Hepatocyte (in vitro differentiated cells): ENCODE measurements around the gene SOX6. TPM values are rescaled to one million over a fixed set of nuclear protein-coding genes. Genes with fewer than 3 reads are reported as not detected.

Source experiments
- DNase-seq: peaks from one replicate; pipeline ENCODE4 v3.0.0-alpha.2; 2016; ENCODE audit warnings: low spot score
- H2AFZ ChIP-seq: fragments of 200-600 bp; sonication (generic); 2 replicates; pipeline ENCODE4 v1.6.0; 2016; ENCODE audit warnings: antibody characterized with exemption, mild to moderate bottlenecking
- H3K27ac ChIP-seq: fragments of 200-600 bp; sonication (generic); 2 replicates; pipeline ENCODE4 v1.5.1; 2016; ENCODE audit warnings: mild to moderate bottlenecking
- H3K27me3 ChIP-seq: fragments of 200-600 bp; sonication (generic); 2 replicates; pipeline ENCODE4 v1.6.1; 2016
- H3K36me3 ChIP-seq: fragments of 200-600 bp; sonication (generic); replicated peaks from 2 replicates; pipeline ENCODE4 v1.5.1; 2016; ENCODE audit warnings: low read depth; ENCODE audit not compliant: insufficient read depth
- H3K4me1 ChIP-seq: fragments of 200-600 bp; sonication (generic); 2 replicates; pipeline ENCODE4 v1.5.1; 2016; ENCODE audit warnings: mild to moderate bottlenecking, moderate library complexity; ENCODE audit not compliant: insufficient read depth
- H3K4me2 ChIP-seq: fragments of 200-600 bp; sonication (generic); 2 replicates; pipeline ENCODE4 v1.6.0; 2016
- H3K4me3 ChIP-seq: fragments of 200-600 bp; sonication (generic); 2 replicates; pipeline ENCODE4 v1.5.1; 2016; ENCODE audit warnings: mild to moderate bottlenecking
- H3K79me2 ChIP-seq: fragments of 200-600 bp; sonication (generic); 2 replicates; pipeline ENCODE4 v1.6.0; 2017; ENCODE audit warnings: mild to moderate bottlenecking
- H3K9me2 ChIP-seq: fragments of 200-600 bp; sonication (generic); replicated peaks from 2 replicates; pipeline ENCODE4 v1.6.0; 2017; ENCODE audit warnings: mild to moderate bottlenecking; ENCODE audit not compliant: insufficient read depth
- H3K9me3 ChIP-seq: fragments of 200-600 bp; sonication (generic); 2 replicates; pipeline ENCODE4 v1.5.1; 2016; ENCODE audit warnings: low read depth, mild to moderate bottlenecking
- H4K20me1 ChIP-seq: fragments of 200-600 bp; sonication (generic); 2 replicates; pipeline ENCODE4 v1.6.0; 2016; ENCODE audit warnings: mild to moderate bottlenecking; ENCODE audit not compliant: insufficient read depth, poor library complexity, severe bottlenecking
- EZH2 ChIP-seq: fragments of 200-600 bp; sonication (generic); IDR thresholded peaks from 2 replicates; pipeline ENCODE4 v1.6.1; 2016; ENCODE audit warnings: antibody characterized with exemption, mild to moderate bottlenecking, borderline replicate concordance
- EZH2phosphoT487 ChIP-seq: fragments of 200-600 bp; sonication (generic); IDR thresholded peaks from one replicate; pipeline ENCODE4 v1.6.1; 2018; ENCODE audit warnings: antibody characterized with exemption, mild to moderate bottlenecking, low read depth, moderate library complexity; ENCODE audit not compliant: unreplicated experiment, severe bottlenecking
- WGBS: methylation state at CpG from one replicate; pipeline ENCODE4 v1.1.6; 2016; ENCODE audit warnings: low lambda C conversion rate; ENCODE audit errors: missing lambda C conversion rate; 5-methylcytosine and 5-hydroxymethylcytosine counted together
- polyA plus RNA-seq: library from polyadenylated mRNA; unstranded; fragments of >200 nt; fragmentation: Nextera tagmentation; extraction: Ambion mirVana; gene quantifications from 2 replicates; pipeline ENCODE4 v1.2.1, GENCODE V29; 2016
- total RNA-seq: library from RNA; depleted of rRNA; stranded (reverse); fragments of >200 nt; gene quantifications from 2 replicates; pipeline ENCODE4 v1.2.3, GENCODE V29; 2014
- TF ChIP-seq, protein P1 (sequence below): fragments of 200-600 bp; sonication (generic); IDR thresholded peaks from 2 replicates; pipeline ENCODE4 v1.5.1; 2016; ENCODE audit warnings: antibody characterized with exemption, mild to moderate bottlenecking; ENCODE audit not compliant: poor library complexity

The SOX6 gene
- total and polyA plus RNA-seq, 2 experiments from 2014 or later = 23.2 to 75.7 TPM

- Histone ChIP-seq H3K27ac (peak overlapping the region; percentile 88), H3K27me3 (no peaks in the 10 kb centered on the region), H3K36me3 (no peaks in the 10 kb centered on the region)
These were observed 200.9 kb downstream of the SOX6 start for GRCh38 chr11:16155448-16155847.

GRCh38 chr11:16154715-16155396 lies 201.5 kb downstream of the SOX6 start:
- 36% methylated on average over 4 of the region's 4 CpGs for WGBS
- Histone ChIP-seq H3K36me3 (no peaks in the 10 kb centered on the region), H3K27ac (peak overlapping the region; percentile 88), H3K4me2 (peak overlapping the region; percentile 54), H4K20me1 (no peaks in the 10 kb centered on the region), H2AFZ (no peak overlapping the region), H3K4me3 (no peak overlapping the region), H3K79me2 (peaks cover 4% of the 10 kb centered on the region), H3K27me3 (no peaks in the 10 kb centered on the region), H3K4me1 (peaks cover 10% of the 10 kb centered on the region), H3K9me3 (no peaks in the 10 kb centered on the region), H3K9me2 (no peaks in the 10 kb centered on the region)
- TF ChIP-seq EZH2phosphoT487 (no peak), EZH2 (no peak)
- TF ChIP-seq, protein P1, sequence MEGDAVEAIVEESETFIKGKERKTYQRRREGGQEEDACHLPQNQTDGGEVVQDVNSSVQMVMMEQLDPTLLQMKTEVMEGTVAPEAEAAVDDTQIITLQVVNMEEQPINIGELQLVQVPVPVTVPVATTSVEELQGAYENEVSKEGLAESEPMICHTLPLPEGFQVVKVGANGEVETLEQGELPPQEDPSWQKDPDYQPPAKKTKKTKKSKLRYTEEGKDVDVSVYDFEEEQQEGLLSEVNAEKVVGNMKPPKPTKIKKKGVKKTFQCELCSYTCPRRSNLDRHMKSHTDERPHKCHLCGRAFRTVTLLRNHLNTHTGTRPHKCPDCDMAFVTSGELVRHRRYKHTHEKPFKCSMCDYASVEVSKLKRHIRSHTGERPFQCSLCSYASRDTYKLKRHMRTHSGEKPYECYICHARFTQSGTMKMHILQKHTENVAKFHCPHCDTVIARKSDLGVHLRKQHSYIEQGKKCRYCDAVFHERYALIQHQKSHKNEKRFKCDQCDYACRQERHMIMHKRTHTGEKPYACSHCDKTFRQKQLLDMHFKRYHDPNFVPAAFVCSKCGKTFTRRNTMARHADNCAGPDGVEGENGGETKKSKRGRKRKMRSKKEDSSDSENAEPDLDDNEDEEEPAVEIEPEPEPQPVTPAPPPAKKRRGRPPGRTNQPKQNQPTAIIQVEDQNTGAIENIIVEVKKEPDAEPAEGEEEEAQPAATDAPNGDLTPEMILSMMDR = no peak
- DNase-seq = peak; percentile 45

More at GRCh38 chr11:16155448-16155847, 200.9 kb downstream of the SOX6 start:
- H3K4me3 ChIP-seq = no peak overlapping the region
- no peak overlapping the region for H3K4me2 ChIP-seq
- H3K9me3 ChIP-seq = no peaks in the 10 kb centered on the region
- H3K79me2 ChIP-seq = peaks cover 3% of the 10 kb centered on the region
- no peak overlapping the region for H2AFZ ChIP-seq
- DNase-seq = no peak
- H3K9me2 ChIP-seq = no peaks in the 10 kb centered on the region
- H3K4me1 ChIP-seq = peaks cover 8% of the 10 kb centered on the region
- no peaks in the 10 kb centered on the region for H4K20me1 ChIP-seq
- no peak for TF ChIP-seq EZH2

DNA sequence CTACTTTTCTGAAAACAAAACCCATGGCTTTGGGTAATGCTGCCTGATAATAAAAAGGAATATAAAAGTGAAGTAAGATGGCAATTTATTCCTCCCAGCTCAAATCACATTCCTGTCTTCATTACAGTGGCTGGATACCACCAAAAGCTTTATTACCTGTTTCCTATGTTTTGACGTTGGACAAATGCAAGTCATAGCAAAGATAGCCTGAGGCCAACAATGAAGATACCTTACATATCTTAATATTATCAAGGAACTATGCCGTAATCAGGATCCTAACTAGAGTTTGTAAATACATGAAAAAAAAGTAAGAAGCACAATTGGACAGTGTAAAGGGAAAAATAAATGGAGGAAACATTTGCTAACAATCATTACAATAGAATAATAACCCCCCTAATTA lies 202.4 kb downstream of the SOX6 start:
- no peaks in the 10 kb centered on the region for H3K9me2 ChIP-seq
- 58% methylated on average over 2 of the region's 2 CpGs for WGBS
- peak overlapping the region; percentile 88 for H3K27ac ChIP-seq
- H3K9me3 ChIP-seq = no peaks in the 10 kb centered on the region
- peaks cover 4% of the 10 kb centered on the region for H3K79me2 ChIP-seq
- H3K4me3 ChIP-seq = no peak overlapping the region
- H3K4me2 ChIP-seq = peak overlapping the region; percentile 54
- peaks cover 20% of the 10 kb centered on the region for H3K4me1 ChIP-seq
- H2AFZ ChIP-seq = no peak overlapping the region
- no peaks in the 10 kb centered on the region for H4K20me1 ChIP-seq
- no peaks in the 10 kb centered on the region for H3K27me3 ChIP-seq
- H3K36me3 ChIP-seq = no peaks in the 10 kb centered on the region
- DNase-seq = no peak
- TF ChIP-seq EZH2phosphoT487 (no peak), EZH2 (no peak)
- TF ChIP-seq, protein P1 = no peak

- Histone ChIP-seq H3K4me1 (peaks cover 33% of the 10 kb centered on the region), H2AFZ (no peak overlapping the region), H3K9me3 (no peaks in the 10 kb centered on the region), H3K27me3 (no peaks in the 10 kb centered on the region), H3K4me3 (no peak overlapping the region), H3K9me2 (no peaks in the 10 kb centered on the region), H3K36me3 (no peaks in the 10 kb centered on the region), H3K4me2 (no peak overlapping the region), H3K79me2 (peaks cover 4% of the 10 kb centered on the region), H3K27ac (no peak overlapping the region), H4K20me1 (no peaks in the 10 kb centered on the region)
- no peak for DNase-seq
- TF ChIP-seq EZH2 (no peak), EZH2phosphoT487 (no peak)
- TF ChIP-seq, protein P1 = no peak
- WGBS = 91% methylated on average over 6 of the region's 6 CpGs
These were observed 205.2 kb downstream of the SOX6 start for GRCh38 chr11:16151138-16151537.
